Activated CD4-positive, alpha-beta T cell treated with anti-CD3 and anti-CD28 coated beads, Interleukin-2, Interleukin-6, amounts not matched to agents 100 ng/mL and 50 ng/mL, durations not matched to agents 16 hours and 8 hours (primary cell): ENCODE results near the gene THSD7A.
"Not testable (repeated sequence)": the region's sequence is repeated elsewhere in the genome, so short reads cannot be mapped to it uniquely, and the experiment has no call there.

Experiments used
- DNase-seq: peaks from one replicate; pipeline ENCODE4 v3.0.0-alpha.2; 2020

Gene THSD7A

GRCh38 chr7:11443934-11444333 is 388.1 kb downstream of the THSD7A start:
- not testable (repeated sequence) for DNase-seq

- no peak for DNase-seq
Measured at GRCh38 chr7:11437994-11438393, 394.0 kb downstream of the THSD7A start.

GRCh38 chr7:11436773-11437524 is 395.0 kb downstream of the THSD7A start:
- no peak for DNase-seq

GRCh38 chr7:11436316-11436715 is 395.7 kb downstream of the THSD7A start:
- no peak for DNase-seq

GRCh38 chr7:11434366-11434765 is 397.6 kb downstream of the THSD7A start:
- DNase-seq = no peak

- DNase-seq = no peak
Measured at GRCh38 chr7:11430841-11431240, 401.2 kb downstream of the THSD7A start.

GRCh38 chr7:11430112-11430511 is 401.9 kb downstream of the THSD7A start:
- DNase-seq = no peak

GRCh38 chr7:11428877-11429581 is 403.0 kb downstream of the THSD7A start:
- no peak for DNase-seq

- DNase-seq = peak; percentile 35
Measured at GRCh38 chr7:11427686-11428273, 404.2 kb downstream of the THSD7A start.

- no peak for DNase-seq
Measured at GRCh38 chr7:11424006-11424405, 408.0 kb downstream of the THSD7A start.

GRCh38 chr7:11420049-11420448 is 411.9 kb downstream of the THSD7A start:
- DNase-seq = no peak

- DNase-seq = no peak
Measured at GRCh38 chr7:11416641-11417458, 415.1 kb downstream of the THSD7A start.

GRCh38 chr7:11415101-11415500 is 416.9 kb downstream of the THSD7A start:
- DNase-seq = no peak

- DNase-seq = no peak
Measured at GRCh38 chr7:11413901-11414300, 418.1 kb downstream of the THSD7A start.

GRCh38 chr7:11412036-11412435 is 420.0 kb downstream of the THSD7A start:
- DNase-seq = no peak

- no peak for DNase-seq
Measured at GRCh38 chr7:11410656-11411644, 421.0 kb downstream of the THSD7A start.

- no peak for DNase-seq
Measured at GRCh38 chr7:11404355-11404754, 427.6 kb downstream of the THSD7A start.

GRCh38 chr7:11403781-11404180 is 428.2 kb downstream of the THSD7A start:
- no peak for DNase-seq

GRCh38 chr7:11394438-11394837 is 437.6 kb downstream of the THSD7A start:
- DNase-seq = no peak

GRCh38 chr7:11379641-11380040 is 452.4 kb downstream of the THSD7A start:
- DNase-seq = no peak

GRCh38 chr7:11376529-11376928 is 455.5 kb downstream of the THSD7A start:
- no peak for DNase-seq

GRCh38 chr7:11374629-11375028 is 457.4 kb downstream of the THSD7A start:
- DNase-seq = no peak
